GM21619 (cell line): ENCODE measurements around the gene EPHB3.
"Not testable (repeated sequence)": the region's sequence is repeated elsewhere in the genome, so short reads cannot be mapped to it uniquely, and the experiment has no call there.

Experiments
- ATAC-seq: cut with Tn5 transposase; IDR thresholded peaks from one replicate; pipeline ENCODE4 v1.9.1; 2021; ENCODE audit not compliant: unreplicated experiment

The EPHB3 gene

GRCh38 chr3:184597829-184598573, 36.4 kb downstream of the EPHB3 start:
- no peak for ATAC-seq

- ATAC-seq = no peak
These were observed 37.0 kb downstream of the EPHB3 start for GRCh38 chr3:184598574-184598927.

- ATAC-seq = no peak
These were observed 37.6 kb downstream of the EPHB3 start for GRCh38 chr3:184599143-184599542.

- ATAC-seq = no peak
These were observed 39.2 kb downstream of the EPHB3 start for GRCh38 chr3:184600685-184601377.

GRCh38 chr3:184601576-184602371, 40.2 kb downstream of the EPHB3 start:
- no peak for ATAC-seq

GRCh38 chr3:184602372-184603150, 41.0 kb downstream of the EPHB3 start:
- no peak for ATAC-seq

GRCh38 chr3:184603151-184604030, 41.8 kb downstream of the EPHB3 start:
- no peak for ATAC-seq

- no peak for ATAC-seq
These were observed 42.5 kb downstream of the EPHB3 start for GRCh38 chr3:184604039-184604601.

- ATAC-seq = no peak
These were observed 43.2 kb downstream of the EPHB3 start for GRCh38 chr3:184604615-184605290.

GRCh38 chr3:184608209-184608608, 46.6 kb downstream of the EPHB3 start:
- ATAC-seq = no peak

GRCh38 chr3:184609476-184610244, 48.1 kb downstream of the EPHB3 start:
- no peak for ATAC-seq

- no peak for ATAC-seq
These were observed 48.8 kb downstream of the EPHB3 start for GRCh38 chr3:184610245-184610871.

- ATAC-seq = no peak
These were observed 50.2 kb downstream of the EPHB3 start for GRCh38 chr3:184611607-184612281.

- ATAC-seq = no peak
These were observed 53.8 kb downstream of the EPHB3 start for GRCh38 chr3:184615396-184615795.

- ATAC-seq = no peak
These were observed 54.9 kb downstream of the EPHB3 start for GRCh38 chr3:184616436-184616835.

GRCh38 chr3:184617306-184617705, 55.7 kb downstream of the EPHB3 start:
- ATAC-seq = not testable (repeated sequence)

GRCh38 chr3:184618811-184619210, 57.2 kb downstream of the EPHB3 start:
- ATAC-seq = no peak
